IPS-18a (cell line): ENCODE data around the gene CES2.
A peak's percentile ranks its signal among the peaks of the same experiment; 100 is the strongest.
"Not testable (repeated sequence)": the region's sequence is repeated elsewhere in the genome, so short reads cannot be mapped to it uniquely, and the experiment has no call there.

Experiments
- H3K27ac ChIP-seq: one replicate; pipeline ENCODE4 v1.5.1; 2013; ENCODE audit warnings: low read length
- H3K27me3 ChIP-seq: one replicate; pipeline ENCODE4 v1.6.1; 2013; ENCODE audit warnings: mild to moderate bottlenecking, low read length; ENCODE audit not compliant: control insufficient read depth, insufficient read depth
- H3K36me3 ChIP-seq: one replicate; pipeline ENCODE4 v1.6.1; 2013; ENCODE audit warnings: low read depth, low read length; ENCODE audit not compliant: control insufficient read depth
- H3K4me1 ChIP-seq: one replicate; pipeline ENCODE4 v1.6.1; 2013; ENCODE audit warnings: low read depth, low read length; ENCODE audit not compliant: control insufficient read depth
- H3K4me3 ChIP-seq: one replicate; pipeline ENCODE4 v1.5.1; 2013; ENCODE audit warnings: low read length
- H3K9ac ChIP-seq: one replicate; pipeline ENCODE4 v1.6.1; 2013; ENCODE audit warnings: mild to moderate bottlenecking, low read length, moderate library complexity
- H3K9me3 ChIP-seq: one replicate; pipeline ENCODE4 v1.6.1; 2013; ENCODE audit warnings: low read depth, low read length; ENCODE audit not compliant: control insufficient read depth

The CES2 gene

DNA sequence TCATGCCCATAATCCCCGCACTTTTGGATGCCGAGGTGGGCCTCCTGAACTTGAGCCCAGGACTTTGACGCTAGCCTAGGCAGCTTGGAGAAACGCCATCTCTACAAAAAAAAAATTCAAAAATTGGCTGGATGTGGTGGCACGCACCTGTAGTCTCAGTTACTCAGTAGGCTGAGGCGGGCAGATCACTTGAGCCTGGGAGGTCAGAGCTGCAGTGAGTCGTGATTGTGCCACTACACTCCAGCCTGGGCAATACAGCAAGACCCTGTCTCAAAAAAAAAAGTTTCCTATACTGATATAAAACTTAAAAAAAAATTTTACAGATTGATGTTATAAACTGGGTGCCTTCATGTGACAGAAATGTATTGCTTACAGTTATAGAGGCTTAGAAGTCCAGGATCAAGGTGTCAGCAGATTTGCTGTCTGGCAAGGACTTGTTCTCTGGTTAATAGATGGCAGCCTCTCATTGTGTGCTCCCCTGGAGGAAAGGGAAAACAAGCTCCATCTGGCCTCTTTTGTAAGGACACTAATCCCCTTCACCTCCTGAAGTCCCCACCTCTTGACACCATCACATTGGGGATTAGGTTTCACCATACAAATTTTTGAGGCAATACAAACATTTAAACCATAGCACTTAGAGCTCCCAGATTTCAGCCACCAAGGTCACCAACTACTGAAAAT, 17.3 kb downstream of the CES2 start:
- no peaks in the 10 kb centered on the region for H3K9me3 ChIP-seq
- no peaks in the 10 kb centered on the region for H3K27me3 ChIP-seq
- H3K27ac ChIP-seq = no peak overlapping the region
- H3K36me3 ChIP-seq = no peaks in the 10 kb centered on the region
- no peak overlapping the region for H3K9ac ChIP-seq
- H3K4me3 ChIP-seq = no peak overlapping the region
- H3K4me1 ChIP-seq = no peaks in the 10 kb centered on the region

DNA sequence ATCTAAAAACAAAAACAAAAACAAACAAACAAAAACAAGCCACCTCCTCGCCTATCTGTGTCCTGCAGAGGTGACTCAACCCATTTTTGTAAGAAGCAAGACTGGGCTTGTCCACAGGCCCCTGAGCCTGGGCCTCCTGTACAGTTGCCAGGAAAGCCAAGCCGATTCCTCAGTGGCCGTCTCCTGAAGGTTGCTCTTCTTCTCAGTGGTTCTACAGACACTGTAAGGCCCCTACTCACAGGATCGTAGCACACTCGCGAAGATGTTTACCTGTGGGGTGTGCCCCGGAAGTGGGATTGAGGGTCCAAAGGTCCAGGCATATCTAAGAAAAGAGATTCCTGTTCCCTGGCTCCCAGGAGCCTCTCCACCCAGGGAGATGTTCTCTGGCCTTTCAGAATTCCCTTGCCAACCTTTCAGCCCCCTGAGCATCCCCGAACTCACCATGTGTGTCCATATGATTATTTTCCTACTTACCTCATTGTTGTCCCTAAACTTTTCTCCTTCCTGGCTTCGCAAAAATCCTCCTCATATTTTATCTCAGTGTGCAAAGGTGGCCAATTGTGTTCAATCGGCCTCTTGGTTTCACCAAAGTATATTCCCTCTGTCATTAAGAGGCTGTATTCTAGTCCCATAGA, 18.3 kb downstream of the CES2 start:
- Histone ChIP-seq H3K27me3 (no peaks in the 10 kb centered on the region), H3K9me3 (no peaks in the 10 kb centered on the region), H3K4me1 (no peaks in the 10 kb centered on the region), H3K36me3 (no peaks in the 10 kb centered on the region), H3K9ac (no peak overlapping the region), H3K4me3 (no peak overlapping the region), H3K27ac (no peak overlapping the region)

DNA sequence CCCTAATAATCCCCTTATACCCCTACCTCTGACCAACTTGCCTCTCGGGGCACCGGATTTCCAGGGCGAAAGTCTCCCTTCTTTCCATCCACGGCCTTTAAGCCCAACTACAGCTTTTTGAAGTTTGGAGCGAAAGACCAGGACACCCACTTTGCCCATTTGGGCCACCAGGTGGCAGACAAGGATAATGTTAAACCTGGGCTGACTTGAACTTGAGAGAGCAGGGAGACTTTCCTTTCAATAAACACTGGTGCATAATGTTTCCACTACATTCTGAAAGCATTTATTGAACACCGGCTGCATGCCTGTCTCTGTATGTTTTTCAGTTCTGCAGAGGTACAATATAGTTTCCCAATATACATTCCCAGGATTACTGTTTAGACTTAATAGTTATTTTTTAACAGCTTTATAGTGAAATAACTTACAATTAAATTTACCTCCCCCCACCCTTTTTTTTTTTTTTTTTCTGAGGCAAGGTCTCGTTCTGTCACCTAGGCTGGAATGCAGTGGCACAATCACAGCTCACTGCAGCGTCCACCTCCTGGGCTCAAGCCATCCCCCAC, 18.9 kb downstream of the CES2 start:
- Histone ChIP-seq H3K27ac (no peak overlapping the region), H3K4me3 (no peak overlapping the region)

DNA sequence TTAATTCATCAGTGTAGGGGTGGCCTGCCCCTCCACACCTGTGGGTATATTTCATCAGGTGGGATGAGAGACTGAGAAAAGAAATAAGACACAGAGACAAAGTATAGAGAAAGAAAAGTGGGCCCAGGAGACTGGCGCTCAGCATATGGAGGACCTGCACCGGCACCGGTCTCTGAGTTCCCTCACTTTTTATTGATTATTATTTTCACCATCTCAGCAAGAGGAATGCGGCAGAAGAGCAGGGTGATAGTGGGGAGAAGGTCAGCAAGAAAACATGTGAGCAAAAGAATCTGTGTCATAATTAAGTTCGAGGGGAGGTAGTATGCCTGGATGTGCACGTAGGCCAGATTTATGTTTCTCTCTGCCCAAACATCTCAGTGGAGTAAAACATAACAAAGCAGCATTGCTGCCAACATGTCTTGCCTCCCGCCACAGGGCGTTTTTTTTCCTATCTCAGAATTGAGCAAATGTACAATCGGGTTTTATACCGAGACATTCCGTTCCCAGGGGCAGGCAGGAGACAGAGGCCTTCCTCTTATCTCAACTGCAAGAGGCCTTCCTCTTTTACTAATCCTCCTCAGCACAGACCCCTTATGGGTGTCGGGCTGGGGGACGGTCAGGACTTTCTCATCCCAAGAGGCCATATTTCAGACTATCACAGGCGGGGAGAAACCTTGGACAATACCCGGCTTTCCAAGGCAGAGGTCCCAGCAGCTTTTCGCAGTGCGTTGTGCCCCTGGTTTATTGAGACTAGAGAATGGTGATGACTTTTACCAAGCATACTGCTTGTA, 20.2 kb downstream of the CES2 start:
- H3K4me1 ChIP-seq, H3K4me3 ChIP-seq, H3K9me3 ChIP-seq, H3K27ac ChIP-seq, H3K9ac ChIP-seq, H3K27me3 ChIP-seq, H3K36me3 ChIP-seq: not testable (repeated sequence)

More for the DNA sequence above, 18.9 kb downstream of the CES2 start:
- Histone ChIP-seq H3K27me3 (no peaks in the 10 kb centered on the region), H3K4me1 (no peaks in the 10 kb centered on the region), H3K36me3 (no peaks in the 10 kb centered on the region), H3K9ac (no peak overlapping the region), H3K9me3 (no peaks in the 10 kb centered on the region)

DNA sequence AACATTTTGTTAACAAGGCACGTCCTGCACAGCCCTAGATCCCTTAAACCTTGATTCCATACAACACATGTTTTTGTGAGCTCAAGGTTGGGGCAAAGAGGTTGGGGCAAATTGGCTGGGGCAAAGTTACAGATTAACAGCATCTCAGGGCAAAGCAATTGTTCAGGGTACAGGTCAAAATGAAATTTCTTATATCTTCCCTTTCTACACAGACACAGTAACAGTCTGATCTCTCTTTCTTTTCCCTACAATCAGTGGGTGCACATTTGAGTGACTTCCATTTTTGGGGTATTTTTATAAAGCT, 20.8 kb downstream of the CES2 start:
- not testable (repeated sequence) for H3K4me3 ChIP-seq, H3K27ac ChIP-seq, H3K4me1 ChIP-seq, H3K9me3 ChIP-seq, H3K27me3 ChIP-seq, H3K9ac ChIP-seq, H3K36me3 ChIP-seq

DNA sequence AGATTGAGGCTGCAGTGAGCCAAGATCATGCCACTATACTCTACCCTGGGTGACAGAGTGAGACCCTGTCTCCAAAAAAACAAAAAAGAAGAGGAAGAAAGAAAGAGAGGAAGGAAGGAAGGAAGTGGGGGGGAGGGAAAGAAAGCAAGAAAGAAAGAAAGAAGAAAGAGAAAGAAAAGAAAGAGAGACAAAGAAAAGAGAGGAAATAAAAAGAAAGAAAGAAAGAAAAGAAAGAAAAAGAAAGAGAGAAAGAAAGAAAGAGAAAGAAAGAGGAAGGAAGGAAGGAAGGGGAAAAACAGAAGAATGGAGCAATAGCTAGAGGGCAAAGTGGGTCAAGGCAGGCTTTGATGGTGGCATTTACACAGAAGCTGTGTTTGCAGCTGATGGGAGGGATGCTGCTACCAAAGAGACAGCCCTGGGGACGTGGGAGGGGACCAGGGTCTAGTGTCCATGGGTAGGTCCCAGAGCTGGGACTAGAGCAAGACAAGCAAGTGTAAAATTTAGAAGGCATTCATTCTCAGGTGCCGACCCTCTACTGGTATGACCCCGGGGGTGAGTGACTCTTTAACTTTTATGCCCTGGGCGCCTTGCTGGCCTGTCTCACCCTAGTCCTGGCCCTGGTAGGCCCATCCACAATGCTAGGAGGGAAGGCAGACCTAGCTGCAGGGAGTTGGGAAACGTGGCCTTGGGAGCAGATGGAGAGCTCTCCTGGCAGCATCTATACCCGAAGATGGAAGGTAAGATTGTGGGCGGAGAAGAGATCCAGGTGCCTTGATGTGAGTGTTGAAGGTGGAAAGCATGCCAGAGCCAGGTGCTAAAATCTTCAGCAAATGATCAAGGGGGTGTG, 23.8 kb downstream of the CES2 start:
- no peak overlapping the region for H3K9ac ChIP-seq
- no peaks in the 10 kb centered on the region for H3K27me3 ChIP-seq
- no peaks in the 10 kb centered on the region for H3K9me3 ChIP-seq
- H3K4me3 ChIP-seq = no peak overlapping the region
- no peaks in the 10 kb centered on the region for H3K4me1 ChIP-seq
- H3K36me3 ChIP-seq = no peaks in the 10 kb centered on the region
- no peak overlapping the region for H3K27ac ChIP-seq

DNA sequence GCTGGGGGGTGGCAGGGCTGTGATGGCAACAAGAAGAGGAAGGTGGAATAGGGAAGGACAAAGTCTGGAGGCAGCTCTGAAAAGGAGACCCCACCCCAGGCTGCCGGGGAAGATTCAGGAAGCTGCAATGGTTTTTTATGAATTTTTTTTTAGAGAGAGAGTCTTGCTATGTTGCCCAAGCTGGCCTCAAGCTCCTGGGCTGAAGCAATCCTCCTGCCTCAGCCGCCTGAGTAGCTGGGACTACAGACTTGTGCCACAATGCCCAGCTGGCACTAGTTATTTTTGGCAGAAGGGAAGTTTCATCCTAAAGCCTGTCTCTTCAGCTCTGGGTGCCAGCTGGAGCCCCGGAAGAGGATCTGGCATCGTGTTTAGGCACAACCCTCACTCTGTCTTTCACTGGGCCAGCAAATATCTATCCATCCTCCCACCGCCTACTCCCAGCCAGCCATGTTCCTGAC, 24.4 kb downstream of the CES2 start:
- no peak overlapping the region for H3K9ac ChIP-seq
- no peaks in the 10 kb centered on the region for H3K27me3 ChIP-seq
- H3K9me3 ChIP-seq = no peaks in the 10 kb centered on the region
- H3K36me3 ChIP-seq = no peaks in the 10 kb centered on the region
- no peak overlapping the region for H3K27ac ChIP-seq
- H3K4me3 ChIP-seq = no peak overlapping the region
- H3K4me1 ChIP-seq = no peaks in the 10 kb centered on the region

DNA sequence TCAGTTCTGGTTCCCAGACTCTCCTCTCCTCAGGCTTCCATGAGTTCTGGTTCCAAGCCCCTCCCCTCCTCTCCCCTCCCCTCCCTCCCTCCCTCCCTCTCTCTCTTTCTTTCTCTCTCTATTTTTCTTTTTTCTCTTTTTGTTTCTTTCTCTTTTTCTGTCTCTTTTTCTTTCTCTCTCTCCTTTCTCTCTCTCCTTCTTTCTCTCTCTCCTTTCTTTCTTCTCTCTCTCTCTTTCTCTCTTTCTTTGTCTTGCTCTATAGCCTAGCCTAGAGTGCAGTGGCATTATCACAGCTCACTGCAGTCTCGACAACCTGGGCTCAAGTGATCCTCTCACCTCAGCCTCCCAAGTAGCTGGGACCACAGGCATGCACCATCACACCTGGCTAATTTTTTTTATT, 25.0 kb downstream of the CES2 start:
- H3K4me1 ChIP-seq = no peaks in the 10 kb centered on the region

DNA sequence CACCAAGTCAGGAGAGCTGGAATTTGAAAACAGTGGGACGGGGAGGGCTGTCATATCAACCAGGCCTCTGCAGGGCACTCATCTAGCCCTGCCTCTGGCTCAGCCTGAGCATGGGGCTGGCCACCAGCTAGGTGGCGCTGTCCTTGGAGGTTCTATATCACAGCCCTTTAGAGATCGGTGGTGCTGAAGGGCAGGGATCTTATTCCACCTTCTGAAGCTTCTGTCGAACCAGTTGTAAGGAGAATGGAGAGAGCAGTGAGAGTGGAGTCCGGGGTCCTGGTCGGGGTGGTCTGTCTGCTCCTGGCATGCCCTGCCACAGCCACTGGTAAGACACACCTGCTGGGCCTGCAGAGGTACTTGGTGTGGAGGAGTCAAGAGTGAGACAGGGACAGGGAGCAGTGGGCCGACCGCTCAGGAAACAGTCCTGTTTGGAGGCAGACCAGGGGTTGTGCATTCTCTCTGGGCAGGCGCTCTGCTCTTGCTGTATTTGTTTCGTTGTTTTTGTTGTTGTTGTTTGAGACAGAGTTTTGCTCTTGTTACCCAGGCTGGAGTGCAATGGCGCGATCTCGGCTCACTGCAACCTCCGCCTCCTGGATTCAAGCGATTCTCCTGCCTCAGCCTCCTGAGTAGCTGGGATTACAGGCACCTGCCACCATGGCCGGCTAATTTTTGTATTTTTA, 25.9 kb downstream of the CES2 start, which contains the start of gene CES3:
CES3 (plus strand) TSS at position 202 of the 680 bp plus-strand sequence; CDS start at position 244, 42 bp downstream.
- Histone ChIP-seq H3K4me1 (no peaks in the 10 kb centered on the region), H3K36me3 (no peaks in the 10 kb centered on the region), H3K9ac (no peak within 1 kb of the TSS), H3K9me3 (no peaks in the 10 kb centered on the region), H3K27me3 (no peaks in the 10 kb centered on the region), H3K27ac (no peak within 1 kb of the TSS), H3K4me3 (peak within 1 kb of the TSS; percentile 54)

More for the DNA sequence above, 25.0 kb downstream of the CES2 start:
- no peak overlapping the region for H3K4me3 ChIP-seq
- H3K9me3 ChIP-seq = no peaks in the 10 kb centered on the region
- no peaks in the 10 kb centered on the region for H3K36me3 ChIP-seq
- H3K27ac ChIP-seq = no peak overlapping the region
- no peaks in the 10 kb centered on the region for H3K27me3 ChIP-seq
- no peak overlapping the region for H3K9ac ChIP-seq

DNA sequence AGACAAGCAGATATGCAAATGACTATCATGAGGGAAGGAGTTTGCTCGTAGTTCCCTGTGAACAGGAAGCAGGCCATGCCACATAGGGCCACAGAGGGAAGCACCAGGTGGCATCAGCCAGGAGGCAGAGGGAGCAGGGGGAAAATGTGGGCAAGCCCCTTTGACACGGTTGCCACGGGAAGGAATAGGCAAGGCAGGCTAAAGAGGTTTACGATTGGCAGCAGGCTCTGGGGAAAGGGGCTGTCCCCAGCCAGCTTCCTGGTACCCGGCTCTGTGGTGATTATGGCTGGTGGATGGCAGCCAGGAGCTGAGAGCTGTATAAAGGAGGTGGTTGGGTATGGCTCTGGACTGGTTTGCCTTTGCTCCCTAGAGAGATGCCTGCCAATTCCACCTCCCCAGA, 26.6 kb downstream of the CES2 start:
- H3K27me3 ChIP-seq = no peaks in the 10 kb centered on the region
- H3K4me3 ChIP-seq = no peak overlapping the region
- H3K27ac ChIP-seq = no peak overlapping the region
- H3K36me3 ChIP-seq = no peaks in the 10 kb centered on the region
- no peaks in the 10 kb centered on the region for H3K9me3 ChIP-seq
- no peaks in the 10 kb centered on the region for H3K4me1 ChIP-seq
- no peak overlapping the region for H3K9ac ChIP-seq
